Lung (tissue), 12 donors: ENCODE results near the gene TEDC2. TPM values are rescaled to one million over a fixed set of nuclear protein-coding genes. Genes with fewer than 3 reads are reported as not detected.

Experiments used
- ATAC-seq: fragments of 200-7000 bp; cut with Tn5 transposase; one replicate; pipeline ENCODE4 v1.9.1; 2020; ENCODE audit warnings: moderate number of reproducible peaks; ENCODE audit not compliant: insufficient read depth, low FRiP score
- DNase-seq, 3 donors: peaks; one replicate each; pipeline ENCODE4 v3.0.0-alpha.2; 2013 to 2017
- H3K27ac ChIP-seq, 2 donors: one replicate each; pipeline ENCODE4 v1.5.1; 2013; ENCODE audit warnings: mild to moderate bottlenecking in 2 of 2, moderate library complexity in 2 of 2, control low read depth in 1 of 2, inconsistent platforms in 1 of 2, low read depth in 1 of 2, low read length in 1 of 2
- H3K27me3 ChIP-seq, 3 donors: one replicate each; pipeline ENCODE4 v1.5.1; 2013; ENCODE audit warnings: low read length in 2 of 3; ENCODE audit not compliant: control insufficient read depth in 3 of 3, insufficient read depth in 3 of 3
- H3K36me3 ChIP-seq, 4 donors: one replicate each; pipeline ENCODE4 v1.5.1; 2013; ENCODE audit warnings: low read length in 4 of 4, mild to moderate bottlenecking in 1 of 4, moderate library complexity in 1 of 4; ENCODE audit not compliant: control insufficient read depth in 4 of 4, insufficient read depth in 4 of 4
- H3K4me1 ChIP-seq, 5 donors: one replicate each; pipeline ENCODE4 v1.5.1; 2013; ENCODE audit warnings: low read length in 5 of 5, mild to moderate bottlenecking in 2 of 5, moderate library complexity in 1 of 5; ENCODE audit not compliant: control insufficient read depth in 5 of 5, insufficient read depth in 5 of 5
- H3K4me3 ChIP-seq: one replicate; pipeline ENCODE4 v1.5.1; 2013; ENCODE audit warnings: mild to moderate bottlenecking, control low read depth, moderate library complexity
- H3K9ac ChIP-seq, 2 donors: one replicate each; pipeline ENCODE4 v1.5.1; 2013; ENCODE audit warnings: low read length in 2 of 2, control low read depth in 1 of 2; ENCODE audit not compliant: insufficient read depth in 1 of 2
- H3K9me3 ChIP-seq, 4 donors: one replicate each; pipeline ENCODE4 v1.5.1; 2013; ENCODE audit warnings: low read length in 3 of 4, mild to moderate bottlenecking in 1 of 4, moderate library complexity in 1 of 4; ENCODE audit not compliant: control insufficient read depth in 4 of 4, insufficient read depth in 3 of 4
- WGBS, 2 donors: extraction: QIAGEN DNeasy Blood & Tissue Kit; methylation state at CpG; one replicate each; pipeline ENCODE4 v1.1.7; 2013; 5-methylcytosine and 5-hydroxymethylcytosine counted together
- polyA plus RNA-seq, 2 donors: library from polyadenylated mRNA; stranded (reverse); fragments of 200-250 nt; gene quantifications; one replicate each; pipeline ENCODE4 v1.2.1, GENCODE V29; 2013
- total RNA-seq, 2 donors: library from RNA; depleted of rRNA in 1 of 2; stranded (reverse); fragments of >200 nt in 1 of 2; gene quantifications; one replicate each; pipeline ENCODE4 v1.2.1, GENCODE V29; 2014 to 2021
- TF ChIP-seq, protein P1 (sequence below): IDR thresholded peaks from 2 replicates; pipeline ENCODE4 v1.5.1; 2012; ENCODE audit warnings: mild to moderate bottlenecking; ENCODE audit errors: control extremely low read depth, extremely low read depth
- donor health status: control.
- donor health status: control.
- donor health status: Bipolar disorder and iron deficiency.
- donor health status: healthy.
- donor health status: DM: yes; HTN: yes; CAD: no.

Gene TEDC2
- total and polyA plus RNA-seq, 4 donors = 1.1 to 3.6 (median 2.2) TPM

GRCh38 chr16:2425825-2426430 lies 34.0 kb upstream of the TEDC2 start:
- DNase-seq (no peak), ATAC-seq (no peak)
- TF ChIP-seq, protein P1, sequence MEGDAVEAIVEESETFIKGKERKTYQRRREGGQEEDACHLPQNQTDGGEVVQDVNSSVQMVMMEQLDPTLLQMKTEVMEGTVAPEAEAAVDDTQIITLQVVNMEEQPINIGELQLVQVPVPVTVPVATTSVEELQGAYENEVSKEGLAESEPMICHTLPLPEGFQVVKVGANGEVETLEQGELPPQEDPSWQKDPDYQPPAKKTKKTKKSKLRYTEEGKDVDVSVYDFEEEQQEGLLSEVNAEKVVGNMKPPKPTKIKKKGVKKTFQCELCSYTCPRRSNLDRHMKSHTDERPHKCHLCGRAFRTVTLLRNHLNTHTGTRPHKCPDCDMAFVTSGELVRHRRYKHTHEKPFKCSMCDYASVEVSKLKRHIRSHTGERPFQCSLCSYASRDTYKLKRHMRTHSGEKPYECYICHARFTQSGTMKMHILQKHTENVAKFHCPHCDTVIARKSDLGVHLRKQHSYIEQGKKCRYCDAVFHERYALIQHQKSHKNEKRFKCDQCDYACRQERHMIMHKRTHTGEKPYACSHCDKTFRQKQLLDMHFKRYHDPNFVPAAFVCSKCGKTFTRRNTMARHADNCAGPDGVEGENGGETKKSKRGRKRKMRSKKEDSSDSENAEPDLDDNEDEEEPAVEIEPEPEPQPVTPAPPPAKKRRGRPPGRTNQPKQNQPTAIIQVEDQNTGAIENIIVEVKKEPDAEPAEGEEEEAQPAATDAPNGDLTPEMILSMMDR = no peak
- Histone ChIP-seq H3K36me3 (peaks cover 0 to under 1% (median 0%) of the 10 kb centered on the region in 4 donors), H3K9ac (no peak overlapping the region), H3K27ac (no peak overlapping the region), H3K27me3 (no peaks in the 10 kb centered on the region), H3K4me1 (peaks cover 0 to 14% (median 7%) of the 10 kb centered on the region in 5 donors), H3K9me3 (no peaks in the 10 kb centered on the region), H3K4me3 (no peak overlapping the region)
- 90 to 94% methylated on average over 13 of the region's 13 CpGs for WGBS, 2 donors

GRCh38 chr16:2426941-2427361 lies 33.0 kb upstream of the TEDC2 start:
- WGBS, 2 donors = 86 to 88% methylated on average over 6 of the region's 6 CpGs

GRCh38 chr16:2427526-2427925 lies 32.4 kb upstream of the TEDC2 start:
- TF ChIP-seq, protein P1 = no peak
- Histone ChIP-seq H3K4me1 (peaks cover 0 to 18% (median 8%) of the 10 kb centered on the region in 5 donors), H3K9me3 (no peaks in the 10 kb centered on the region), H3K27ac (no peak overlapping the region), H3K4me3 (no peak overlapping the region), H3K9ac (no peak overlapping the region), H3K27me3 (no peaks in the 10 kb centered on the region), H3K36me3 (peaks cover 0 to 13% (median 2%) of the 10 kb centered on the region in 4 donors)
- no peak for DNase-seq
- ATAC-seq = no peak
- 77 to 85% methylated on average over 4 of the region's 4 CpGs for WGBS, 2 donors

More at GRCh38 chr16:2426941-2427361, 33.0 kb upstream of the TEDC2 start:
- Histone ChIP-seq H3K27me3 (no peaks in the 10 kb centered on the region), H3K9me3 (no peaks in the 10 kb centered on the region), H3K36me3 (peaks cover 0 to 7% (median 0%) of the 10 kb centered on the region in 4 donors), H3K4me3 (no peak overlapping the region), H3K27ac (no peak overlapping the region), H3K9ac (no peak overlapping the region), H3K4me1 (peaks cover 0 to 18% (median 8%) of the 10 kb centered on the region in 5 donors)
- ATAC-seq = no peak
- TF ChIP-seq, protein P1 = no peak
- DNase-seq = no peak
